ENCODE results near the gene MYL6B. TPM values are rescaled to one million over a fixed set of nuclear protein-coding genes. Genes with fewer than 3 reads are reported as not detected.
A peak's percentile ranks its signal among the peaks of the same experiment; 100 is the strongest.

The MYL6B gene
- total and polyA plus RNA-seq, 2 experiments from 2014 or later: 96.9 to 164 TPM

- Histone ChIP-seq H3K36me3 (ENCODE audit: insufficient read depth) (peaks cover 61% of the 10 kb centered on the region), H3K27ac (ENCODE audit: low read depth) (peak overlapping the region; percentile 98; the same call in 1 of the 2 replicates), H3K27me3 (ENCODE audit: insufficient read depth) (no peaks in the 10 kb centered on the region), H3K4me3 (no peak overlapping the region), H4K20me1 (replicated peaks; ENCODE audit: insufficient read depth) (peaks cover 25% of the 10 kb centered on the region), H3K4me2 (peak overlapping the region; percentile 36; the same call in 1 of the 2 replicates), H3F3A (replicated peaks; ENCODE audit: low read depth) (peaks cover 59% of the 10 kb centered on the region), H3K4me1 (ENCODE audit: insufficient read depth) (peaks cover 41% of the 10 kb centered on the region), H2AFZ (no peak overlapping the region), H3K9me2 (ENCODE audit: insufficient read depth) (no peaks in the 10 kb centered on the region), H3K79me2 (replicated peaks; ENCODE audit: insufficient read depth) (peaks cover 26% of the 10 kb centered on the region)
- Mint-ChIP-seq H3K36me3 (ENCODE audit: low read depth) (peaks cover 93% of the 10 kb centered on the region), H3K9me3 (no peaks in the 10 kb centered on the region; the same call in 2 of the 3 replicates), H3K27me3 (ENCODE audit: insufficient read depth, low read depth, poor library complexity) (peaks cover 39% of the 10 kb centered on the region), H3K27ac (peak overlapping the region; percentile 84), H3K4me3 (peak overlapping the region; percentile 23; the same call in 2 of the 3 replicates), H3K4me1 (peaks cover 50% of the 10 kb centered on the region)
- ATAC-seq: peak; percentile 7
- no peak; the same call in 1 of the 2 replicates for TF ChIP-seq POLR2AphosphoS5 (IDR thresholded peaks at IDR 0.05; ENCODE audit: low read depth)
- TF ChIP-seq EZH2 (IDR thresholded peaks at IDR 0.05; ENCODE audit: low read depth, unreplicated experiment): no peak
- TF ChIP-seq ZNF331 (CRISPR knock-in tag; IDR thresholded peaks at IDR 0.05; ENCODE audit: low read depth): no peak
- no peak for TF ChIP-seq STAT1 (IDR thresholded peaks at IDR 0.05; ENCODE audit: unreplicated experiment)
- TF ChIP-seq ETS1 (IDR thresholded peaks at IDR 0.05): no peak
- no peak for TF ChIP-seq EZH2phosphoT487 (IDR thresholded peaks at IDR 0.05; ENCODE audit: unreplicated experiment)
- no peak for TF ChIP-seq NANOG (IDR thresholded peaks at IDR 0.05; ENCODE audit: borderline replicate concordance)
- no peak for TF ChIP-seq CTCF (conservative IDR thresholded peaks at IDR 0.05; ENCODE audit: low read depth in 2 of 2)
- peak; percentile 57 for DNase-seq (ENCODE audit: low spot score)
Measured at GRCh38 chr12:56163533-56164344, 11.4 kb downstream of the MYL6B start.

GRCh38 chr12:56164345-56164729 lies 11.9 kb downstream of the MYL6B start:
- H3K4me1 Mint-ChIP-seq: peaks cover 46% of the 10 kb centered on the region
- peaks cover 93% of the 10 kb centered on the region for H3K36me3 Mint-ChIP-seq (ENCODE audit: low read depth)
- H3K4me1 ChIP-seq (ENCODE audit: insufficient read depth): peaks cover 40% of the 10 kb centered on the region
- H3K4me3 Mint-ChIP-seq: no peak overlapping the region
- no peak overlapping the region for H3K4me3 ChIP-seq
- 0 out of 3 replicates have a peak, but pooled peaks have one; percentile 0 for ATAC-seq
- H3K9me3 Mint-ChIP-seq: no peaks in the 10 kb centered on the region
- H3K27me3 ChIP-seq (ENCODE audit: insufficient read depth): no peaks in the 10 kb centered on the region
- H3F3A ChIP-seq (replicated peaks; ENCODE audit: low read depth): peaks cover 59% of the 10 kb centered on the region
- no peak for DNase-seq (ENCODE audit: low spot score)
- peaks cover 36% of the 10 kb centered on the region for H3K27me3 Mint-ChIP-seq (ENCODE audit: insufficient read depth, low read depth, poor library complexity)
- H3K36me3 ChIP-seq (ENCODE audit: insufficient read depth): peaks cover 67% of the 10 kb centered on the region
- H3K4me2 ChIP-seq: no peak overlapping the region
- H2AFZ ChIP-seq: no peak overlapping the region
- no peaks in the 10 kb centered on the region for H3K9me2 ChIP-seq (ENCODE audit: insufficient read depth)
- H3K27ac Mint-ChIP-seq: no peak overlapping the region; the same call in 1 of the 2 replicates
- peaks cover 25% of the 10 kb centered on the region for H4K20me1 ChIP-seq (replicated peaks; ENCODE audit: insufficient read depth)
- 0 out of 2 replicates have a peak overlapping the region, but pooled peaks have one; percentile 98 for H3K27ac ChIP-seq (ENCODE audit: low read depth)
- H3K79me2 ChIP-seq (replicated peaks; ENCODE audit: insufficient read depth): peaks cover 20% of the 10 kb centered on the region
- no peak for TF ChIP-seq ETS1 (IDR thresholded peaks at IDR 0.05)
- no peak for TF ChIP-seq ZNF114 (CRISPR knock-in tag; IDR thresholded peaks at IDR 0.05)
- no peak for TF ChIP-seq STAT1 (IDR thresholded peaks at IDR 0.05; ENCODE audit: unreplicated experiment)
- no peak for TF ChIP-seq REST (IDR thresholded peaks at IDR 0.05; ENCODE audit: unreplicated experiment)
- no peak for TF ChIP-seq ZNF331 (CRISPR knock-in tag; IDR thresholded peaks at IDR 0.05; ENCODE audit: low read depth)

Data from GM23338 (cell line).